HepG2 (cell line): Measurements from ENCODE around the gene MIX23. TPM values are rescaled to one million over a fixed set of nuclear protein-coding genes. Genes with fewer than 3 reads are reported as not detected.

Experiments used
- KLF6 ChIP-seq: IDR thresholded peaks from 2 replicates; pipeline ENCODE4 v1.8.0; 2016; ENCODE audit warnings: missing biosample characterization, missing genetic modification reagents
- MED1 ChIP-seq: sonication (generic); formaldehyde crosslinking; IDR thresholded peaks from 2 replicates; pipeline ENCODE4 v1.4.0; 2020; ENCODE audit warnings: missing genetic modification reagents
- ZBTB7A ChIP-seq: sonication (generic); formaldehyde crosslinking; IDR thresholded peaks from 2 replicates; pipeline ENCODE4 v1.8.0; 2022; ENCODE audit warnings: mild to moderate bottlenecking, missing genetic modification reagents
- ZFP36 ChIP-seq: fragments of 150-350 bp; IDR thresholded peaks from 2 replicates; pipeline ENCODE4 v1.6.1; 2018; ENCODE audit warnings: borderline replicate concordance, low read length, low read depth; ENCODE audit not compliant: partially characterized antibody
- ZNF350 ChIP-seq: sonication (generic); formaldehyde crosslinking; IDR thresholded peaks from 2 replicates; pipeline ENCODE4 v1.4.0; 2020; ENCODE audit warnings: mild to moderate bottlenecking, low read depth, missing genetic modification reagents, borderline replicate concordance
- polyA plus RNA-seq, 8 experiments: library from polyadenylated mRNA; depleted of rRNA in 3 of 8; stranded (reverse) in 7 of 8; unstranded in 1 of 8; fragments of >200 nt; fragmentation: Illumina TruSeq in 4 of 8; extraction: Trizol in 4 of 8; gene quantifications; 2 replicates each; pipeline versions ENCODE4 v1.2.1 to v1.2.3, GENCODE V29; 2011 to 2016; ENCODE audit warnings: low read depth in 4 of 8, missing spikeins in 1 of 8, mixed read lengths in 1 of 8; ENCODE audit not compliant: insufficient read depth in 1 of 8
- total RNA-seq, 5 experiments: library from RNA; depleted of rRNA; stranded (reverse); fragments of >200 nt; fragmentation: Illumina TruSeq; extraction: Trizol; gene quantifications; 2 replicates each; pipeline ENCODE4 v1.2.3, GENCODE V29; 2016; ENCODE audit warnings: low read depth in 1 of 5
- TF ChIP-seq, protein P1 (sequence below): sonication (generic); formaldehyde crosslinking; IDR thresholded peaks from 2 replicates; pipeline ENCODE4 v1.4.0; 2020; ENCODE audit warnings: mild to moderate bottlenecking, missing genetic modification reagents
- TF ChIP-seq, protein P2 (sequence below): sonication (generic); formaldehyde crosslinking; IDR thresholded peaks from 2 replicates; pipeline ENCODE4 v1.8.1; 2023; ENCODE audit warnings: missing genetic modification reagents, inconsistent platforms, borderline replicate concordance
- TF ChIP-seq, protein P3 (sequence below), 2 experiments: sonication (generic) in 1 of 2; formaldehyde crosslinking in 1 of 2; IDR thresholded peaks; 2 replicates each; pipeline versions ENCODE4 v1.4.0 to v1.6.1; 2016 to 2020; ENCODE audit warnings: borderline replicate concordance in 1 of 2, low read depth in 1 of 2, mild to moderate bottlenecking in 1 of 2, missing genetic modification reagents in 1 of 2
- TF ChIP-seq, protein P4 (sequence below): sonication (generic); formaldehyde crosslinking; IDR thresholded peaks from 2 replicates; pipeline ENCODE4 v1.5.1; 2020; ENCODE audit warnings: mild to moderate bottlenecking, missing genetic modification reagents, borderline replicate concordance

The MIX23 gene
- total and polyA plus RNA-seq, 2 of the 13 experiments (the other 11 are each of a cell fraction or from before 2014, with no cell fraction given): 20.0 to 152 TPM

DNA sequence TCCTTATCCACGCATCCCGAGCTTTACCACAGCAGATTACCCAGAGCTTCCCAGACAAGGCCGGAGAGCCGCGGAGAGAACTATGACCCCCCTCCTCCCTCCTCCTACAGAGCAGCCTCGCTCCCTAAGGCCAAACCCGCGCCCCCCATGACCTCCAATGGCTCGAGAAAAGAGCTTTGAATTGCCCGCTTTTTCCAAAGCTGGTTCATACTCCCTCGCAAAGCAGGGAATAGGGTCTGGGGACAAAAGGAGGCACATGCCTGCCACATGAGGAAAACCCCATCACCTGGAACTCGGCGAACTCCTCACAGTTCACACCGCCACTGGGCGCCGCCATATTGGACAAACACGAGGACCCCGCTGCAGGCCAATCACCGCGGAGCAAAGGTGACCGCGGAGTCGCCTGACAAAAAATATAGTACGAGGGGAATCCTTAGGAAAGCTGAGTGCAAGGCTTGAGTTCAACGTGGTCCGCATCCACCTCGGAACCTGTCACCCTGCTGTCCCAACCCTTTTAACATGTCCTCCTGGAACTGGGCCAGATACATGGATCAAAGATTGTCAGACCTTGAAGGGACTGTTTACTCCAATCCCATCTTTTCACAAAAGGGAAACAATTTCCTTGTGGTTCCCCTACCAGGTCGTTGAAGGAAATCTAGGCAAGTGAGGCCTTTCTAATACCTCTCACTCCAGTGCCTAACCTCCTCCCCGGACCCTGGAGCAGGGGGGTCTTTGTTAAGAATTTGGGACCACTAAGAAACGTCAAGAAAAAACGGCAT, at the start of gene MIX23 (continued):
- TF ChIP-seq, protein P1, sequence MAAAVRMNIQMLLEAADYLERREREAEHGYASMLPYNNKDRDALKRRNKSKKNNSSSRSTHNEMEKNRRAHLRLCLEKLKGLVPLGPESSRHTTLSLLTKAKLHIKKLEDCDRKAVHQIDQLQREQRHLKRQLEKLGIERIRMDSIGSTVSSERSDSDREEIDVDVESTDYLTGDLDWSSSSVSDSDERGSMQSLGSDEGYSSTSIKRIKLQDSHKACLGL: peak; percentile 89; the same call in 1 of the 2 replicates
- 0 out of 2 replicates have a peak, but pooled peaks have one; percentile 35 for TF ChIP-seq KLF6
- TF ChIP-seq ZBTB7A (CRISPR knock-in tag): peak; percentile 77; the same call in 1 of the 2 replicates
- TF ChIP-seq, protein P2, sequence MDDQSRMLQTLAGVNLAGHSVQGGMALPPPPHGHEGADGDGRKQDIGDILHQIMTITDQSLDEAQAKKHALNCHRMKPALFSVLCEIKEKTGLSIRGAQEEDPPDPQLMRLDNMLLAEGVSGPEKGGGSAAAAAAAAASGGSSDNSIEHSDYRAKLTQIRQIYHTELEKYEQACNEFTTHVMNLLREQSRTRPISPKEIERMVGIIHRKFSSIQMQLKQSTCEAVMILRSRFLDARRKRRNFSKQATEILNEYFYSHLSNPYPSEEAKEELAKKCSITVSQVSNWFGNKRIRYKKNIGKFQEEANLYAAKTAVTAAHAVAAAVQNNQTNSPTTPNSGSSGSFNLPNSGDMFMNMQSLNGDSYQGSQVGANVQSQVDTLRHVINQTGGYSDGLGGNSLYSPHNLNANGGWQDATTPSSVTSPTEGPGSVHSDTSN (CRISPR knock-in tag): no peak
- TF ChIP-seq ZNF350 (CRISPR knock-in tag): peak; percentile 77; the same call in 1 of the 2 replicates
- TF ChIP-seq, protein P3, sequence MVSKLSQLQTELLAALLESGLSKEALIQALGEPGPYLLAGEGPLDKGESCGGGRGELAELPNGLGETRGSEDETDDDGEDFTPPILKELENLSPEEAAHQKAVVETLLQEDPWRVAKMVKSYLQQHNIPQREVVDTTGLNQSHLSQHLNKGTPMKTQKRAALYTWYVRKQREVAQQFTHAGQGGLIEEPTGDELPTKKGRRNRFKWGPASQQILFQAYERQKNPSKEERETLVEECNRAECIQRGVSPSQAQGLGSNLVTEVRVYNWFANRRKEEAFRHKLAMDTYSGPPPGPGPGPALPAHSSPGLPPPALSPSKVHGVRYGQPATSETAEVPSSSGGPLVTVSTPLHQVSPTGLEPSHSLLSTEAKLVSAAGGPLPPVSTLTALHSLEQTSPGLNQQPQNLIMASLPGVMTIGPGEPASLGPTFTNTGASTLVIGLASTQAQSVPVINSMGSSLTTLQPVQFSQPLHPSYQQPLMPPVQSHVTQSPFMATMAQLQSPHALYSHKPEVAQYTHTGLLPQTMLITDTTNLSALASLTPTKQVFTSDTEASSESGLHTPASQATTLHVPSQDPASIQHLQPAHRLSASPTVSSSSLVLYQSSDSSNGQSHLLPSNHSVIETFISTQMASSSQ (IDR thresholded peaks at IDR 0.05; ENCODE audit: low read depth): no peak
- TF ChIP-seq, protein P3 (CRISPR knock-in tag; IDR thresholded peaks at IDR 0.05; ENCODE audit: borderline replicate concordance): peak; percentile 71; the same call in 1 of the 2 replicates
- TF ChIP-seq MED1 (CRISPR knock-in tag): peak; percentile 59; the same call in 1 of the 2 replicates
- no peak for TF ChIP-seq ZFP36
- TF ChIP-seq, protein P4, sequence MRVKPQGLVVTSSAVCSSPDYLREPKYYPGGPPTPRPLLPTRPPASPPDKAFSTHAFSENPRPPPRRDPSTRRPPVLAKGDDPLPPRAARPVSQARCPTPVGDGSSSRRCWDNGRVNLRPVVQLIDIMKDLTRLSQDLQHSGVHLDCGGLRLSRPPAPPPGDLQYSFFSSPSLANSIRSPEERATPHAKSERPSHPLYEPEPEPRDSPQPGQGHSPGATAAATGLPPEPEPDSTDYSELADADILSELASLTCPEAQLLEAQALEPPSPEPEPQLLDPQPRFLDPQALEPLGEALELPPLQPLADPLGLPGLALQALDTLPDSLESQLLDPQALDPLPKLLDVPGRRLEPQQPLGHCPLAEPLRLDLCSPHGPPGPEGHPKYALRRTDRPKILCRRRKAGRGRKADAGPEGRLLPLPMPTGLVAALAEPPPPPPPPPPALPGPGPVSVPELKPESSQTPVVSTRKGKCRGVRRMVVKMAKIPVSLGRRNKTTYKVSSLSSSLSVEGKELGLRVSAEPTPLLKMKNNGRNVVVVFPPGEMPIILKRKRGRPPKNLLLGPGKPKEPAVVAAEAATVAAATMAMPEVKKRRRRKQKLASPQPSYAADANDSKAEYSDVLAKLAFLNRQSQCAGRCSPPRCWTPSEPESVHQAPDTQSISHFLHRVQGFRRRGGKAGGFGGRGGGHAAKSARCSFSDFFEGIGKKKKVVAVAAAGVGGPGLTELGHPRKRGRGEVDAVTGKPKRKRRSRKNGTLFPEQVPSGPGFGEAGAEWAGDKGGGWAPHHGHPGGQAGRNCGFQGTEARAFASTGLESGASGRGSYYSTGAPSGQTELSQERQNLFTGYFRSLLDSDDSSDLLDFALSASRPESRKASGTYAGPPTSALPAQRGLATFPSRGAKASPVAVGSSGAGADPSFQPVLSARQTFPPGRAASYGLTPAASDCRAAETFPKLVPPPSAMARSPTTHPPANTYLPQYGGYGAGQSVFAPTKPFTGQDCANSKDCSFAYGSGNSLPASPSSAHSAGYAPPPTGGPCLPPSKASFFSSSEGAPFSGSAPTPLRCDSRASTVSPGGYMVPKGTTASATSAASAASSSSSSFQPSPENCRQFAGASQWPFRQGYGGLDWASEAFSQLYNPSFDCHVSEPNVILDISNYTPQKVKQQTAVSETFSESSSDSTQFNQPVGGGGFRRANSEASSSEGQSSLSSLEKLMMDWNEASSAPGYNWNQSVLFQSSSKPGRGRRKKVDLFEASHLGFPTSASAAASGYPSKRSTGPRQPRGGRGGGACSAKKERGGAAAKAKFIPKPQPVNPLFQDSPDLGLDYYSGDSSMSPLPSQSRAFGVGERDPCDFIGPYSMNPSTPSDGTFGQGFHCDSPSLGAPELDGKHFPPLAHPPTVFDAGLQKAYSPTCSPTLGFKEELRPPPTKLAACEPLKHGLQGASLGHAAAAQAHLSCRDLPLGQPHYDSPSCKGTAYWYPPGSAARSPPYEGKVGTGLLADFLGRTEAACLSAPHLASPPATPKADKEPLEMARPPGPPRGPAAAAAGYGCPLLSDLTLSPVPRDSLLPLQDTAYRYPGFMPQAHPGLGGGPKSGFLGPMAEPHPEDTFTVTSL: no peak; the same call in 1 of the 2 replicates
